ENCODE data around the gene MAT2A. TPM values are rescaled to one million over a fixed set of nuclear protein-coding genes. Genes with fewer than 3 reads are reported as not detected.

The MAT2A gene
- total RNA-seq, 1 experiment from 2014 or later, result 444 TPM

DNA sequence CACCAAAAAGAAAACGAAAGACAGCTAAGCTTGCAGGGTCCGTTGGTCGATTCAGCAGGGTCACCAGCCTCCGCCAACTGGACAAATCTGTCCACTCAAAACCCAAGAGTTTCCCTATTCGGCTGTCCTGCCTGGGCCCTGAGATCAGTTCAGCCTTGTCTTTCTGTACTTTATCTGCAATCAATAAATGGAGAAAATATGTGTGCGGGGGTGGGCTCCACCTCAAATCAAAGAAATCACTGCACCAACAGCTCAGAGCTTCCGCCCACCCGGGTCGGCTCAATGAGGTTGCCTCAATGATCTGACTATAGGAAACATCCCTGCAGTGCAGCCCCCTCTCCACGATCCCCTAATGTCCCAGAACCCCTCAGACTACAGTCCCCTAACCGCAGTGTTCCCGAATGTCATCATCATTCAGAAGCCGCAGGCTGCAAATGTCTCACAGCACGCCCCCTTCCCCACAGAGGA, 21.9 kb downstream of the MAT2A start:
- TSS peak; percentile 57 for BruUV-seq (replicated peaks)
- Histone ChIP-seq H3K27me3 (ENCODE audit: insufficient read depth, low read length) (no peaks in the 10 kb centered on the region), H3K9me3 (ENCODE audit: control insufficient read depth in 1 of 2, insufficient read depth in 1 of 2, low read depth in 1 of 2, low read length in 2 of 2) (no peaks in the 10 kb centered on the region), H3K4me3 (replicated peaks in 1 of 2; ENCODE audit: low read depth in 1 of 2, low read length in 2 of 2) (peak overlapping the region; percentile 88 to 92), H4K20me1 (ENCODE audit: insufficient read depth) (no peaks in the 10 kb centered on the region; the same call in 1 of the 2 replicates), H3K79me2 (ENCODE audit: insufficient read depth, low read length) (peaks cover 32% of the 10 kb centered on the region), H2AFZ (ENCODE audit: low read depth, low read length, poor library complexity, severe bottlenecking) (no peak overlapping the region), H3K9me2 (ENCODE audit: insufficient read depth) (no peaks in the 10 kb centered on the region), H3K9ac (ENCODE audit: low read length) (peak overlapping the region; percentile 85), H3K4me1 (ENCODE audit: control insufficient read depth in 1 of 2, insufficient read depth in 2 of 2, low read length in 2 of 2) (peaks cover 2 to 15% of the 10 kb centered on the region in 2 experiments; a peak in 3 of 4 replicates), H3K4me2 (ENCODE audit: low read length) (peak overlapping the region; percentile 73), H3K36me3 (ENCODE audit: control insufficient read depth in 1 of 2, insufficient read depth in 2 of 2, low read length in 2 of 2) (peaks cover 8 to 9% of the 10 kb centered on the region in 2 experiments; a peak in 2 of 4 replicates), H3K27ac (ENCODE audit: low read depth, low read length) (peak overlapping the region; percentile 66)
- ChIA-PET RAD21 (ENCODE audit: low non-redundant PET in 1 of 2, low total read pairs in 2 of 2, uncharacterized antibody in 2 of 2, unreplicated experiment in 2 of 2) (no interaction called here), CTCF (interaction anchor here (0.8 kb wide), 1 partner anchor 9 kb away, joined by 4 read pairs; no protein-coding TSS in a partner anchor), POLR2A (interaction anchor here (0.7 to 2.1 kb wide), 11 partner anchors 9 to 440 kb away, joined by 3 to 8 read pairs (median 3); partner anchors contain the start of genes C2orf68, MAT2A and SH2D6)
- intact Hi-C loops (cut with micrococcal nuclease), result no loop called here
- no peak for DNase-seq (ENCODE audit: low read depth, low spot score)
- TF ChIP-seq, protein P1, sequence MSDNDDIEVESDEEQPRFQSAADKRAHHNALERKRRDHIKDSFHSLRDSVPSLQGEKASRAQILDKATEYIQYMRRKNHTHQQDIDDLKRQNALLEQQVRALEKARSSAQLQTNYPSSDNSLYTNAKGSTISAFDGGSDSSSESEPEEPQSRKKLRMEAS (IDR thresholded peaks at IDR 0.05), result no peak
- no peak for TF ChIP-seq RAD21 (IDR thresholded peaks at IDR 0.05; ENCODE audit: low read depth)
- TF ChIP-seq ATF3 (IDR thresholded peaks at IDR 0.05), result no peak
- TF ChIP-seq ZNF274 (IDR thresholded peaks at IDR 0.05; ENCODE audit: low read depth, low read length), result no peak
- no peak for TF ChIP-seq ZFX (IDR thresholded peaks at IDR 0.05)
- TF ChIP-seq SP1 (IDR thresholded peaks at IDR 0.05; ENCODE audit: low read depth), result no peak
- TF ChIP-seq JUND (IDR thresholded peaks at IDR 0.05), result no peak
- TF ChIP-seq, protein P2, sequence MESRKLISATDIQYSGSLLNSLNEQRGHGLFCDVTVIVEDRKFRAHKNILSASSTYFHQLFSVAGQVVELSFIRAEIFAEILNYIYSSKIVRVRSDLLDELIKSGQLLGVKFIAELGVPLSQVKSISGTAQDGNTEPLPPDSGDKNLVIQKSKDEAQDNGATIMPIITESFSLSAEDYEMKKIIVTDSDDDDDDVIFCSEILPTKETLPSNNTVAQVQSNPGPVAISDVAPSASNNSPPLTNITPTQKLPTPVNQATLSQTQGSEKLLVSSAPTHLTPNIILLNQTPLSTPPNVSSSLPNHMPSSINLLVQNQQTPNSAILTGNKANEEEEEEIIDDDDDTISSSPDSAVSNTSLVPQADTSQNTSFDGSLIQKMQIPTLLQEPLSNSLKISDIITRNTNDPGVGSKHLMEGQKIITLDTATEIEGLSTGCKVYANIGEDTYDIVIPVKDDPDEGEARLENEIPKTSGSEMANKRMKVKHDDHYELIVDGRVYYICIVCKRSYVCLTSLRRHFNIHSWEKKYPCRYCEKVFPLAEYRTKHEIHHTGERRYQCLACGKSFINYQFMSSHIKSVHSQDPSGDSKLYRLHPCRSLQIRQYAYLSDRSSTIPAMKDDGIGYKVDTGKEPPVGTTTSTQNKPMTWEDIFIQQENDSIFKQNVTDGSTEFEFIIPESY (IDR thresholded peaks at IDR 0.05; ENCODE audit: extremely low read depth, insufficient replicate concordance, low read length), result no peak
- no peak for TF ChIP-seq CEBPB (IDR thresholded peaks at IDR 0.05; ENCODE audit: low read depth)
- TF ChIP-seq POLR2A (IDR thresholded peaks at IDR 0.05; ENCODE audit: borderline replicate concordance, extremely low read depth, insufficient read depth, insufficient read length), result no peak
- TF ChIP-seq EZH2phosphoT487 (IDR thresholded peaks at IDR 0.05; ENCODE audit: borderline replicate concordance), result no peak
- TF ChIP-seq TCF7L2 (IDR thresholded peaks at IDR 0.05; ENCODE audit: borderline replicate concordance, extremely low read depth, insufficient read depth, insufficient read length), result no peak
- no peak for TF ChIP-seq FOSL1 (IDR thresholded peaks at IDR 0.05; ENCODE audit: low read depth)
- TF ChIP-seq SRF (IDR thresholded peaks at IDR 0.05; ENCODE audit: low read depth), result no peak
- peak; percentile 33; the same call in 1 of the 2 replicates for ATAC-seq

All from HCT116 (cell line).